Ovary (tissue), 9 donors: ENCODE data around the gene ITSN2. TPM values are rescaled to one million over a fixed set of nuclear protein-coding genes. Genes with fewer than 3 reads are reported as not detected.

ENCODE experiments used
- DNase-seq, 5 donors: peaks; one replicate each; pipeline ENCODE4 v3.0.0-alpha.2; 2019 to 2020
- H3K27ac ChIP-seq, 2 donors: fragments of 200-600 bp; one replicate each; pipeline versions ENCODE4 v1.5.1 to v1.8.0; 2019 to 2022
- H3K27me3 ChIP-seq: fragments of 200-600 bp; one replicate; pipeline ENCODE4 v1.8.0; 2022
- H3K36me3 ChIP-seq: fragments of 200-600 bp; sonication (generic); one replicate; pipeline ENCODE4 v1.5.1; 2019
- H3K4me1 ChIP-seq: one replicate; pipeline ENCODE4 v1.8.1; 2013; ENCODE audit warnings: mild to moderate bottlenecking, moderate library complexity; ENCODE audit not compliant: insufficient read depth
- H3K4me3 ChIP-seq: fragments of 200-600 bp; sonication (generic); one replicate; pipeline ENCODE4 v1.5.1; 2017
- H3K9me3 ChIP-seq, 2 donors: fragments of 200-600 bp in 1 of 2; sonication (generic) in 1 of 2; one replicate each; pipeline versions ENCODE4 v1.5.1 to v1.8.1; 2013 to 2019; ENCODE audit warnings: mild to moderate bottlenecking in 1 of 2, moderate library complexity in 1 of 2
- CTCF ChIP-seq, 3 donors: fragments of 450-650 bp in 2 of 3; fragments of 200-600 bp in 1 of 3; IDR thresholded peaks; one replicate each; pipeline versions ENCODE4 v1.5.1 to v1.8.0; 2016 to 2022; ENCODE audit warnings: antibody characterized with exemption in 3 of 3, mild to moderate bottlenecking in 1 of 3
- EP300 ChIP-seq: sonication (generic); formaldehyde crosslinking; IDR thresholded peaks from one replicate; pipeline ENCODE4 v1.6.1; 2017; ENCODE audit warnings: antibody characterized with exemption
- POLR2A ChIP-seq: fragments of 450-650 bp; IDR thresholded peaks from one replicate; pipeline ENCODE4 v1.6.1; 2017; ENCODE audit warnings: antibody characterized with exemption, mild to moderate bottlenecking, moderate library complexity
- WGBS, 3 donors: extraction: QIAGEN DNeasy Blood & Tissue Kit in 1 of 3; methylation state at CpG; one replicate each; pipeline versions ENCODE4 v1.1.5 to v1.1.7; 2013 to 2017; 5-methylcytosine and 5-hydroxymethylcytosine counted together
- intact Hi-C, 4 donors: fragments of 100-400 bp; cut with DNase I; formaldehyde crosslinking; loops; one replicate each; pipeline versions ENCODE4 v1.11.0 to v1.15.1; 2022 to 2023
- polyA plus RNA-seq, 2 donors: library from polyadenylated mRNA; stranded (reverse); fragments of 200-250 nt in 1 of 2; fragments of 350-450 nt in 1 of 2; fragmentation: Illumina TruSeq in 1 of 2; extraction: RNeasy Lipid Tissue Mini Kit (QIAGEN cat#74804) in 1 of 2; gene quantifications; one replicate each; pipeline ENCODE4 v1.2.3, GENCODE V29; 2013 to 2014
- total RNA-seq, 7 donors: library from RNA; depleted of rRNA in 2 of 7; stranded (reverse); fragments of >200 nt in 2 of 7; fragmentation: NEBNext Ultra II Directional in 3 of 7; extraction: Animal tissue kit (Norgen Biotek cat#: 25700) in 3 of 7; gene quantifications; one replicate each; pipeline versions ENCODE4 v1.1.0 to v1.2.4, GENCODE V29; 2016 to 2023
- donor health status: DM: no; HTN: no; CAD: no; lungs with moderate emphysema.
- donor health status: DM: no; HTN: no; CAD: no.
- donor health status: Bipolar disorder and iron deficiency.
- donor health status: DM: yes; HTN: yes; CAD: no.
- donor health status: DM: no; HTN: no; CAD: no.
- donor health status: DM: yes; HTN: yes; CAD: no.

Gene ITSN2
- total and polyA plus RNA-seq, 9 donors, result 17.8 to 44.4 (median 38.5) TPM

- intact Hi-C loops, result loop anchor here in 2 of 4 donors (10.0 kb wide), 2 partner anchors 721 to 791 kb away; no protein-coding TSS in a partner anchor
- Histone ChIP-seq H3K4me3 (no peak overlapping the region), H3K27ac (no peak overlapping the region), H3K36me3 (no peaks in the 10 kb centered on the region), H3K9me3 (no peaks in the 10 kb centered on the region), H3K27me3 (no peaks in the 10 kb centered on the region), H3K4me1 (peaks cover 5% of the 10 kb centered on the region)
- DNase-seq, result no peak
- WGBS, 3 donors, result 40 to 52% (median 43%) methylated on average over 6 of the region's 6 CpGs
- TF ChIP-seq CTCF (IDR thresholded peaks at IDR 0.05) (no peak), POLR2A (no peak), EP300 (no peak)
These were observed 43.5 kb upstream of the ITSN2 start for GRCh38 chr2:24403832-24404212.

- DNase-seq, result peak in 1 of 5 donors; percentile 44
- H3K4me1 ChIP-seq, result peaks cover 5% of the 10 kb centered on the region
- WGBS, 3 donors, result 54 to 67% (median 54%) methylated on average over 6 to 14 of the region's 22 CpGs
- H3K27me3 ChIP-seq, result no peaks in the 10 kb centered on the region
- no peaks in the 10 kb centered on the region for H3K9me3 ChIP-seq
- no peak overlapping the region for H3K4me3 ChIP-seq
- TF ChIP-seq EP300 (no peak), POLR2A (no peak), CTCF (IDR thresholded peaks at IDR 0.05) (no peak)
- intact Hi-C loops, result loop anchor here in 2 of 4 donors (10.0 kb wide), 2 partner anchors 722 to 792 kb away; no protein-coding TSS in a partner anchor
- H3K27ac ChIP-seq, result no peak overlapping the region
- H3K36me3 ChIP-seq, result no peaks in the 10 kb centered on the region
These were observed 43.0 kb upstream of the ITSN2 start for GRCh38 chr2:24403168-24403831.

GRCh38 chr2:24402242-24403097, 42.1 kb upstream of the ITSN2 start:
- intact Hi-C loops, result loop anchor here in 2 of 4 donors (10.0 kb wide), 2 partner anchors 722 to 792 kb away; no protein-coding TSS in a partner anchor
- peak overlapping the region; percentile 40 for H3K4me3 ChIP-seq
- TF ChIP-seq EP300 (no peak), CTCF (IDR thresholded peaks at IDR 0.05) (no peak), POLR2A (no peak)

GRCh38 chr2:24400207-24400907, 40.0 kb upstream of the ITSN2 start:
- H3K36me3 ChIP-seq, result no peaks in the 10 kb centered on the region
- H3K9me3 ChIP-seq, result no peaks in the 10 kb centered on the region
- no peak overlapping the region for H3K27ac ChIP-seq
- TF ChIP-seq POLR2A (no peak), CTCF (IDR thresholded peaks at IDR 0.05) (no peak), EP300 (no peak)
- intact Hi-C loops, result loop anchor here in 2 of 4 donors (10.0 kb wide), 2 partner anchors 724 to 794 kb away; no protein-coding TSS in a partner anchor
- no peaks in the 10 kb centered on the region for H3K27me3 ChIP-seq
- 89 to 91% (median 91%) methylated on average over 18 of the region's 18 CpGs for WGBS, 3 donors
- peaks cover 5% of the 10 kb centered on the region for H3K4me1 ChIP-seq
- no peak overlapping the region for H3K4me3 ChIP-seq
- no peak for DNase-seq

More at GRCh38 chr2:24402242-24403097, 42.1 kb upstream of the ITSN2 start:
- Histone ChIP-seq H3K9me3 (no peaks in the 10 kb centered on the region), H3K27ac (no peak overlapping the region), H3K36me3 (no peaks in the 10 kb centered on the region), H3K4me1 (peaks cover 5% of the 10 kb centered on the region), H3K27me3 (no peaks in the 10 kb centered on the region)
- DNase-seq, result peak in 3 of 5 donors; percentile 19 to 48 (median 34)
- 14 to 23% (median 22%) methylated on average over 24 to 38 of the region's 38 CpGs for WGBS, 3 donors
